ENCODE data around the gene TMBIM6.

GRCh38 chr12:49750027-49750995, 9.0 kb downstream of the TMBIM6 start:
- TF ChIP-seq POLR2A (IDR thresholded peaks at IDR 0.05): no peak
- TF ChIP-seq, protein P1, sequence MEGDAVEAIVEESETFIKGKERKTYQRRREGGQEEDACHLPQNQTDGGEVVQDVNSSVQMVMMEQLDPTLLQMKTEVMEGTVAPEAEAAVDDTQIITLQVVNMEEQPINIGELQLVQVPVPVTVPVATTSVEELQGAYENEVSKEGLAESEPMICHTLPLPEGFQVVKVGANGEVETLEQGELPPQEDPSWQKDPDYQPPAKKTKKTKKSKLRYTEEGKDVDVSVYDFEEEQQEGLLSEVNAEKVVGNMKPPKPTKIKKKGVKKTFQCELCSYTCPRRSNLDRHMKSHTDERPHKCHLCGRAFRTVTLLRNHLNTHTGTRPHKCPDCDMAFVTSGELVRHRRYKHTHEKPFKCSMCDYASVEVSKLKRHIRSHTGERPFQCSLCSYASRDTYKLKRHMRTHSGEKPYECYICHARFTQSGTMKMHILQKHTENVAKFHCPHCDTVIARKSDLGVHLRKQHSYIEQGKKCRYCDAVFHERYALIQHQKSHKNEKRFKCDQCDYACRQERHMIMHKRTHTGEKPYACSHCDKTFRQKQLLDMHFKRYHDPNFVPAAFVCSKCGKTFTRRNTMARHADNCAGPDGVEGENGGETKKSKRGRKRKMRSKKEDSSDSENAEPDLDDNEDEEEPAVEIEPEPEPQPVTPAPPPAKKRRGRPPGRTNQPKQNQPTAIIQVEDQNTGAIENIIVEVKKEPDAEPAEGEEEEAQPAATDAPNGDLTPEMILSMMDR (IDR thresholded peaks at IDR 0.05 in 8 of 11, conservative IDR thresholded peaks at IDR 0.05 in 3 of 11): no peak
